H1 (cell line): ENCODE data around the gene INPP5A. TPM values are rescaled to one million over a fixed set of nuclear protein-coding genes. Genes with fewer than 3 reads are reported as not detected.

Source experiments
- EP300 ChIP-seq, 2 experiments: IDR thresholded peaks; 1 replicate in 1 of 2; 2 replicates in 1 of 2; pipeline ENCODE4 v1.6.1; 2011 to 2012; ENCODE audit warnings: low read depth in 2 of 2, low read length in 2 of 2, mild to moderate bottlenecking in 2 of 2, borderline replicate concordance in 1 of 2, inconsistent platforms in 1 of 2, moderate library complexity in 1 of 2
- polyA plus RNA-seq, 7 experiments: library from polyadenylated mRNA; depleted of rRNA in 3 of 7; stranded (reverse) in 5 of 7; unstranded in 2 of 7; fragments of >200 nt in 5 of 7; fragments of 200-250 nt in 2 of 7; gene quantifications; 1 replicate in 5 of 7; 2 replicates in 1 of 7; 4 replicates in 1 of 7; pipeline versions ENCODE4 v1.2.1 to v1.2.3, GENCODE V29; 2011 to 2013; ENCODE audit warnings: missing spikeins in 2 of 7, mixed read lengths in 2 of 7
- total RNA-seq: library from RNA; stranded (reverse); fragmentation: NEBNext Ultra II Directional; extraction: Animal tissue kit (Norgen Biotek cat#: 25700); gene quantifications from 2 replicates; pipeline ENCODE4 v1.2.1, GENCODE V29; 2021

Gene INPP5A
- total and polyA plus RNA-seq, 2 of the 8 experiments (the other 6 are each of a cell fraction or from before 2014, with no cell fraction given), result 19.7 to 27.5 TPM

DNA sequence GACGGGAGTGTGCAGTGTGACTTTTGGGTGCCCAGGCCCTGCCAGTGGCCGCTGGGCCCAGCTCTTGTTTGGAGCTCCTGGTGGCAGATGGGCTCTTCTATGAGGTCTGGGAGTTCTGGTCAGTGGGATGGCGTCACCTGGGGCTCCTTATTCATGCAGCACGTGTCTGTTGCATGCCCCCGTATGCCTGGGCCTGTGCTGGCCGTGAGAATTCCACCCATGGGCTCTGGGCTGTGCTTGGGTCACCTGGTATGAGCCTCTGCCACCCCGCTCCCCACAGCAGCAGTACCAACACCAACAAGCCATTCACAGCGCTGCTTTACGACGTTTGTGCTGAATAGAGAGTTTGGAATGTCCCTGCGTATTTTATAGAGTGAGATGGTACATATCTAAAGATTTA lies 27.1 kb downstream of the INPP5A start (continued):
- no peak for TF ChIP-seq EP300 (IDR thresholded peaks at IDR 0.05; ENCODE audit: borderline replicate concordance in 1 of 2, low read depth in 2 of 2, low read length in 2 of 2)
- TF ChIP-seq, all 59 proteins: peak for 0
